Endothelial cell of umbilical vein (primary cell): ENCODE results near the gene TCEA2. TPM values are rescaled to one million over a fixed set of nuclear protein-coding genes. Genes with fewer than 3 reads are reported as not detected.

Source experiments
- BruUV-seq: library from RNA; stranded (reverse); fragments of 400-500 nt; replicated peaks from 2 replicates; lab custom pipeline; 2021; lab: Mats Ljungman, UMichigan
- CTCF ChIA-PET: fragments of 300-600, 350-600 bp; sonication (Branson Sonifier 250); formaldehyde crosslinking; loops from one replicate; lab custom pipeline; 2021; ENCODE audit warnings: antibody characterized with exemption, inconsistent platforms; lab: Charles Lee
- POLR2A ChIA-PET: fragments of 300-600, 350-600 bp; sonication (Branson Sonifier 250); formaldehyde crosslinking; loops from one replicate; lab custom pipeline; 2021; ENCODE audit warnings: antibody characterized with exemption, inconsistent platforms; lab: Charles Lee
- DNase-seq: peaks from one replicate; pipeline ENCODE4 v3.0.0-alpha.2; 2011; ENCODE audit warnings: low read depth, low spot score
- FAIRE-seq: peaks from 2 replicates; lab custom pipeline; 2011; peaks lifted over from hg19 to GRCh38; lab: Jason Lieb, UNC
- H2AFZ ChIP-seq: 2 replicates; pipeline ENCODE4 v1.6.0; 2012; ENCODE audit warnings: low read depth, low read length, control low read depth, inconsistent platforms
- H3K27ac ChIP-seq: 2 replicates; pipeline ENCODE4 v1.5.1; 2011; ENCODE audit warnings: low read depth, mild to moderate bottlenecking, control low read depth, low read length, moderate library complexity; ENCODE audit not compliant: insufficient read depth
- H3K27me3 ChIP-seq, 2 experiments: 2 replicates each; pipeline versions ENCODE4 v1.6.0 to v1.6.1; 2011; ENCODE audit warnings: low read length in 2 of 2, mixed read lengths in 1 of 2; ENCODE audit not compliant: control insufficient read depth in 2 of 2, insufficient read depth in 2 of 2
- H3K36me3 ChIP-seq, 2 experiments: 2 replicates in 1 of 2; 3 replicates in 1 of 2; pipeline ENCODE4 v1.5.1; 2011; ENCODE audit warnings: low read length in 2 of 2, mild to moderate bottlenecking in 1 of 2, moderate library complexity in 1 of 2; ENCODE audit not compliant: control insufficient read depth in 2 of 2, insufficient read depth in 2 of 2; ENCODE audit errors: extremely low read depth in 1 of 2
- H3K4me1 ChIP-seq: 3 replicates; pipeline ENCODE4 v1.5.1; 2011; ENCODE audit warnings: mild to moderate bottlenecking, low read length; ENCODE audit not compliant: control insufficient read depth, insufficient read depth; ENCODE audit errors: extremely low read depth
- H3K4me2 ChIP-seq: 2 replicates; pipeline ENCODE4 v1.6.1; 2011; ENCODE audit warnings: low read length, control low read depth, mixed read lengths; ENCODE audit not compliant: insufficient read depth
- H3K4me3 ChIP-seq, 3 experiments: fragments of 200-600 bp in 1 of 3; sonication (generic), shearing (Covaris generic) in 1 of 3; replicated peaks in 1 of 3; 2 replicates each; pipeline ENCODE4 v1.5.1; 2011 to 2016; ENCODE audit warnings: control low read depth in 3 of 3, low read length in 3 of 3, mild to moderate bottlenecking in 2 of 3, inconsistent platforms in 1 of 3, low read depth in 1 of 3, moderate library complexity in 1 of 3; ENCODE audit not compliant: insufficient read depth in 1 of 3
- H3K79me2 ChIP-seq: 2 replicates; pipeline ENCODE4 v1.6.0; 2012; ENCODE audit warnings: low read length, inconsistent platforms; ENCODE audit not compliant: control insufficient read depth, insufficient read depth
- H3K9ac ChIP-seq: replicated peaks from 2 replicates; pipeline ENCODE3; 2011; ENCODE audit warnings: low read length, control low read depth; ENCODE audit not compliant: insufficient read depth; ENCODE audit errors: extremely low read depth
- H3K9me1 ChIP-seq: replicated peaks from 3 replicates; pipeline ENCODE4 v1.6.0; 2011; ENCODE audit warnings: mild to moderate bottlenecking, low read length; ENCODE audit not compliant: control insufficient read depth, insufficient read depth; ENCODE audit errors: extremely low read depth
- H3K9me3 ChIP-seq: replicated peaks from 2 replicates; pipeline ENCODE4 v1.5.1; 2012; ENCODE audit warnings: low read length, inconsistent platforms; ENCODE audit not compliant: control insufficient read depth, insufficient read depth
- H4K20me1 ChIP-seq: replicated peaks from 2 replicates; pipeline ENCODE3; 2011; ENCODE audit warnings: mild to moderate bottlenecking, low read length; ENCODE audit not compliant: control insufficient read depth, insufficient read depth; ENCODE audit errors: extremely low read depth
- CTCF ChIP-seq, 2 donors: IDR thresholded peaks; 1 replicate in 1 of 2; 2 replicates in 1 of 2; pipeline ENCODE4 v1.5.1; 2011; ENCODE audit warnings: low read length in 2 of 2, mild to moderate bottlenecking in 2 of 2, moderate library complexity in 2 of 2, control low read depth in 1 of 2, inconsistent platforms in 1 of 2, low read depth in 1 of 2; ENCODE audit not compliant: insufficient read depth in 1 of 2; ENCODE audit errors: extremely low read depth in 1 of 2
- EZH2 ChIP-seq: IDR thresholded peaks from 2 replicates; pipeline ENCODE4 v1.6.1; 2012; ENCODE audit warnings: borderline replicate concordance, low read depth, mild to moderate bottlenecking, moderate library complexity, low read length, inconsistent platforms; ENCODE audit not compliant: severe bottlenecking
- FOS ChIP-seq: IDR thresholded peaks from 2 replicates; pipeline ENCODE4 v1.6.1; 2011; ENCODE audit warnings: mild to moderate bottlenecking, low read length, moderate library complexity, borderline replicate concordance; ENCODE audit not compliant: insufficient read depth
- GATA2 ChIP-seq: IDR thresholded peaks from 2 replicates; pipeline ENCODE4 v1.7.0; 2011; ENCODE audit warnings: low read depth, mild to moderate bottlenecking, moderate library complexity, mixed read lengths, low read length; ENCODE audit not compliant: insufficient read length, insufficient read depth
- JUN ChIP-seq: IDR thresholded peaks from 2 replicates; pipeline ENCODE4 v1.6.1; 2011; ENCODE audit warnings: borderline replicate concordance, low read depth; ENCODE audit not compliant: insufficient read length, insufficient read depth
- MYC ChIP-seq: IDR thresholded peaks from one replicate; pipeline ENCODE4 v1.6.1; 2011; ENCODE audit warnings: mild to moderate bottlenecking, low read depth, low read length
- POLR2A ChIP-seq: IDR thresholded peaks from 2 replicates; pipeline ENCODE4 v1.6.1; 2012; ENCODE audit warnings: low read depth, mild to moderate bottlenecking, control low read depth, low read length
- POLR2AphosphoS5 ChIP-seq: IDR thresholded peaks from 2 replicates; pipeline ENCODE4 v1.6.1; 2012; ENCODE audit warnings: low read depth, mild to moderate bottlenecking, control low read depth, low read length, moderate library complexity; ENCODE audit not compliant: insufficient read depth
- dilution Hi-C: fragments of 300-500 bp; cut with MboI; formaldehyde crosslinking; loops from one replicate; pipeline ENCODE4 v1.15.0; 2019; ENCODE audit warnings: low sequenced_read_pairs; ENCODE audit not compliant: extremely low pct_ligation_motif_present
- intact Hi-C: fragments of 100-400 bp; cut with micrococcal nuclease; formaldehyde crosslinking; loops from one replicate; pipeline ENCODE4 v1.10.0; 2022
- polyA plus RNA-seq, 4 experiments: library from polyadenylated mRNA; depleted of rRNA in 3 of 4; stranded (reverse) in 3 of 4; unstranded in 1 of 4; fragments of >200 nt; gene quantifications; 2 replicates each; pipeline versions ENCODE4 v1.2.1 to v1.2.3, GENCODE V29; 2011 to 2012; ENCODE audit warnings: missing spikeins in 1 of 4
- total RNA-seq: library from RNA; stranded (reverse); gene quantifications from 2 replicates; pipeline ENCODE4 v1.2.3, GENCODE V29; 2021
- TF ChIP-seq, protein P1 (sequence below): IDR thresholded peaks from 2 replicates; pipeline ENCODE4 v1.6.1; 2011; ENCODE audit not compliant: insufficient read depth, insufficient read length

The TCEA2 gene
- total and polyA plus RNA-seq, 2 donors (not counting 3 experiments of a cell fraction or from before 2014, with no cell fraction given) = 53.1 to 65.5 TPM

DNA sequence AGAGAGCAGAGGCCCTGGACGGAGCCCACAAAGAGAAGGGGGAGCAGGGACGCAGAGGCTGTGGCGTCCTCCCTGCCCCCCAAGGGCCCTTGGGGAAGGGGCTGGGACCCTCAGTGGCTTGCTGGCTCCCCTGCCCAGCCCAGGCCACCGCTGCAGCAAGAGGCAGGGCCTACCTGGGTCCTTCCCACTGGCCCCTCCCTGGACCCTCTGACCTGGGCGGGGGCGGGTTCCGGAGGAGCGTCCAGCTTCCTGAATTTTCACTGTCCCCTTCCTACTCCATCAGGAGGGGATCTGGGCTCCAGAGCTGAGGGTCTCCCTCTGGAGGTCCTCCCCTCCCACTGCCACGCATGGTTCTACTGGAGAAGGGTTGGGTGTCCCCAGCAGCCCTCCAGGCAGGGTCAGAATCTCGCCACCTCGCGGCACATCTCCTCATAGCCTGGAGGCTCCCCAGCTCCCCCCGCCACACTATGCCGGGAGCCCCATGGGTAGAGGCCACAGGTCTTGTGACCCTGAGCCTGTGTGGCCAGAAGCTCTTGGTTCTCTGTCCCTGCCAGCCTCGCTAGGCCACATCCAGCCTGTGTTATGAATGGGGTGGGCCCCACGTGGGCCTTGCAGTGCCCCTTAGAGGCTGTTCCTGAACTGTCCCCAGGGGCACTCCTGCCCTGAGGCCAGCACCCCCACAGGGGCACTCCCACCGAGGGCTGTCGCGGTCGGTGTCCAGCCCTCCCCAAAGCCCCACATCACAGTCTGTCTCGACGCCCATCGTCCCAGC is 12.6 kb upstream of the TCEA2 start:
- Histone ChIP-seq H3K4me3 (no peak overlapping the region), H3K9ac (no peak overlapping the region), H3K36me3 (peaks cover 9 to 13% of the 10 kb centered on the region in 2 experiments), H3K79me2 (peaks cover 20% of the 10 kb centered on the region), H3K9me3 (no peaks in the 10 kb centered on the region), H3K4me1 (peaks cover 75% of the 10 kb centered on the region), H3K27me3 (no peaks in the 10 kb centered on the region), H3K9me1 (no peaks in the 10 kb centered on the region), H3K27ac (peak overlapping the region; percentile 28), H4K20me1 (peaks cover 3% of the 10 kb centered on the region), H3K4me2 (no peak overlapping the region), H2AFZ (no peak overlapping the region)
- no TSS peak for BruUV-seq
- no peak for DNase-seq
- TF ChIP-seq, protein P1, sequence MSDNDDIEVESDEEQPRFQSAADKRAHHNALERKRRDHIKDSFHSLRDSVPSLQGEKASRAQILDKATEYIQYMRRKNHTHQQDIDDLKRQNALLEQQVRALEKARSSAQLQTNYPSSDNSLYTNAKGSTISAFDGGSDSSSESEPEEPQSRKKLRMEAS = no peak
- TF ChIP-seq JUN = no peak
- TF ChIP-seq FOS = no peak
- no peak for TF ChIP-seq MYC
- CTCF ChIA-PET = interaction anchor here (0.7 to 15.2 kb wide), 4 partner anchors 12 to 70 kb away, joined by 3 to 412 read pairs (median 3); partner anchors contain the start of gene C20orf204
- no peak for FAIRE-seq
- POLR2A ChIA-PET = interaction anchor here (0.6 to 2.2 kb wide), 3 partner anchors 9 to 404 kb away, joined by 3 to 8 read pairs (median 4); no protein-coding TSS in a partner anchor
- intact Hi-C loops (loop anchor here (10.0 kb wide), 1 partner anchor 156 kb away; the partner anchor contains the start of gene DNAJC5), dilution Hi-C loops (no loop called here)

DNA sequence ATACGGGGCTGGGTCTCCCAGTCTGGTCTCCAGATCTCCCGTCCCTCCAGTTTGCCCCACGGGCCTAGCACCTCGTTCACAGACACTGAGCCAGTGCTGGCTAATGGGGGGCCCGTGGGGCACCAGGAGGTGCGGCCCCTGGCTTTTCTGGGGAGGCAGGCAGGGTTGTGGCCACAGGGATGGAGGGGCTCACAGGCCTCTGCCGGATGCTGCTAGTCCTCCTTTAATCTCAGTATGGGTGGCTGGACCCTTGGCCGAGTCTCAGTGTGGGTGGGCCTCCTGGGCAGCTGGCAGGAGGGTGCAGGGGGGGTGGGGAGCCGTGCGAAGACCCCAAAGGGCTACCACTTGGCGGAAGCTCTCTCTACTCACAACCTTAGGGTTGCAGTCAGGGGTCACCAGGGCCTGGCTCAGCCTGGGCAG is 12.0 kb upstream of the TCEA2 start:
- H3K4me3 ChIP-seq = no peak overlapping the region
- H3K27me3 ChIP-seq = no peaks in the 10 kb centered on the region
- no peak overlapping the region for H2AFZ ChIP-seq
- no peak overlapping the region for H3K4me2 ChIP-seq
- no peaks in the 10 kb centered on the region for H3K9me1 ChIP-seq
- intact Hi-C loops (loop anchor here (10.0 kb wide), 1 partner anchor 156 kb away; the partner anchor contains the start of gene DNAJC5), dilution Hi-C loops (no loop called here)
- no peaks in the 10 kb centered on the region for H3K9me3 ChIP-seq
- DNase-seq (no peak), FAIRE-seq (no peak)
- POLR2A ChIA-PET = interaction anchor here (1.3 kb wide), 1 partner anchor 9 kb away, joined by 4 read pairs; no protein-coding TSS in a partner anchor
- H3K4me1 ChIP-seq = peaks cover 75% of the 10 kb centered on the region
- H3K27ac ChIP-seq = peak overlapping the region; percentile 27
- peaks cover 20% of the 10 kb centered on the region for H3K79me2 ChIP-seq
- no TSS peak for BruUV-seq
- peaks cover 9 to 13% of the 10 kb centered on the region in 2 experiments for H3K36me3 ChIP-seq
- CTCF ChIA-PET = interaction anchor here (1.0 to 15.2 kb wide), 3 partner anchors 12 to 71 kb away, joined by 3 to 412 read pairs (median 3); partner anchors contain the start of gene C20orf204
- peaks cover 3% of the 10 kb centered on the region for H4K20me1 ChIP-seq
- TF ChIP-seq MYC = no peak
- no peak for TF ChIP-seq POLR2AphosphoS5
- TF ChIP-seq EZH2 = no peak
- no peak for TF ChIP-seq FOS
- TF ChIP-seq CTCF (IDR thresholded peaks at IDR 0.05; ENCODE audit: extremely low read depth in 1 of 2, insufficient read depth in 1 of 2, low read depth in 1 of 2, low read length in 2 of 2) = no peak
- no peak for TF ChIP-seq JUN
- TF ChIP-seq, protein P1 = no peak
- no peak for TF ChIP-seq POLR2A
- TF ChIP-seq GATA2 = no peak
- H3K9ac ChIP-seq = no peak overlapping the region
